Heart left ventricle (tissue), 16 donors: ENCODE measurements around the gene IFT43. TPM values are rescaled to one million over a fixed set of nuclear protein-coding genes. Genes with fewer than 3 reads are reported as not detected.

ENCODE experiments used
- ATAC-seq, 4 donors: fragments of 200-7000 bp; cut with Tn5 transposase; one replicate each; pipeline ENCODE4 v1.9.1; 2020 to 2022; ENCODE audit warnings: moderate library complexity in 4 of 4, mild to moderate bottlenecking in 3 of 4, moderate number of reproducible peaks in 1 of 4
- DNase-seq, 5 donors: peaks; one replicate each; pipeline ENCODE4 v3.0.0-alpha.2; 2020
- H3K27ac ChIP-seq, 12 donors: fragments of 200-600 bp; sonication (generic) in 4 of 12; one replicate each; pipeline versions ENCODE4 v1.5.0 to v1.8.0; 2016 to 2022; ENCODE audit warnings: mild to moderate bottlenecking in 2 of 12
- H3K27me3 ChIP-seq, 9 donors: fragments of 200-600 bp; sonication (generic) in 2 of 9; one replicate each; pipeline versions ENCODE4 v1.5.1 to v1.8.0; 2016 to 2022; ENCODE audit warnings: mild to moderate bottlenecking in 3 of 9
- H3K36me3 ChIP-seq, 9 donors: fragments of 200-600 bp; sonication (generic) in 2 of 9; one replicate each; pipeline versions ENCODE4 v1.5.0 to v1.8.0; 2018 to 2022; ENCODE audit warnings: mild to moderate bottlenecking in 2 of 9
- H3K4me1 ChIP-seq, 12 donors: fragments of 200-600 bp; sonication (generic) in 4 of 12; one replicate each; pipeline versions ENCODE4 v1.5.0 to v1.8.0; 2016 to 2022; ENCODE audit warnings: mild to moderate bottlenecking in 3 of 12
- H3K4me3 ChIP-seq, 12 donors: fragments of 200-600 bp; sonication (generic) in 4 of 12; one replicate each; pipeline versions ENCODE4 v1.5.0 to v1.8.0; 2017 to 2022; ENCODE audit warnings: mild to moderate bottlenecking in 9 of 12, moderate library complexity in 4 of 12
- H3K9me3 ChIP-seq, 12 donors: fragments of 200-600 bp; sonication (generic) in 4 of 12; one replicate each; pipeline versions ENCODE4 v1.5.0 to v1.8.0; 2016 to 2022; ENCODE audit warnings: mild to moderate bottlenecking in 1 of 12
- POLR2A ChIP-seq, 2 donors: fragments of 450-650 bp; IDR thresholded peaks; one replicate each; pipeline ENCODE4 v1.6.1; 2017; ENCODE audit warnings: antibody characterized with exemption in 2 of 2, mild to moderate bottlenecking in 2 of 2, moderate library complexity in 2 of 2
- WGBS, 4 donors: extraction: QIAGEN DNeasy Blood & Tissue Kit in 2 of 4; methylation state at CpG; one replicate each; pipeline versions ENCODE4 v1.1.5 to v1.1.7; 2013 to 2018; 5-methylcytosine and 5-hydroxymethylcytosine counted together
- intact Hi-C, 10 donors: fragments of 100-400 bp; cut with DNase I; formaldehyde crosslinking; loops; one replicate each; pipeline versions ENCODE4 v1.11.1 to v1.14.2; 2022
- polyA plus RNA-seq, 2 donors: library from polyadenylated mRNA; stranded (reverse); fragments of 200-250 nt; gene quantifications; one replicate each; pipeline ENCODE4 v1.2.3, GENCODE V29; 2013
- total RNA-seq, 9 donors: library from RNA; depleted of rRNA in 2 of 9; stranded (reverse); fragments of >200 nt in 2 of 9; fragmentation: NEBNext Ultra II Directional in 3 of 9; extraction: Animal tissue kit (Norgen Biotek cat#: 25700) in 3 of 9; gene quantifications; one replicate each; pipeline versions ENCODE4 v1.1.0 to v1.2.4, GENCODE V29; 2016 to 2023
- TF ChIP-seq, protein P1 (sequence below), 12 donors: fragments of 200-600 bp; sonication (generic) in 4 of 12; IDR thresholded peaks; one replicate each; pipeline versions ENCODE4 v1.5.0 to v1.8.0; 2018 to 2022; ENCODE audit warnings: antibody characterized with exemption in 12 of 12, mild to moderate bottlenecking in 5 of 12
- donor health status: ischemic (EF 13 %, LVEDD 7.1; RV severe dilation, severe dysfunction).
- donor health status: healthy with polysubstance abuse.
- donor health status: DM: no; HTN: yes; CAD: no.
- donor health status: DM: no; HTN: no; CAD: no.
- donor health status: ischemic (EF 25% LVEDD 6.9; RV normal size, moderate dysfunction).
- donor health status: ischemic (EF 25% LVEDD 5.7; RV mildly dilated, moderate dysfunction).
- donor health status: healthy.
- donor health status: DM: yes; HTN: yes; CAD: no.
- donor health status: ischemic (EF 35%, LVEDD 5.7; RV mildly dilated, moderate dysfunction).
- donor health status: nonischemic (EF 11% LVEDD 7.7; RV severe dilation, severe dysfunction).
- donor health status: DM: yes; HTN: yes; CAD: no.
- donor health status: PGD.
- donor health status: ischemic (EF 29% LVEDD 5.4; RV normal size, mild dysfunction).
- donor health status: nonischemic (EF 23%, LVEDD 6.1; RV moderate dilation, normal function).

Gene IFT43
- total and polyA plus RNA-seq, 11 donors, result 22.8 to 54.7 (median 30.8) TPM

DNA sequence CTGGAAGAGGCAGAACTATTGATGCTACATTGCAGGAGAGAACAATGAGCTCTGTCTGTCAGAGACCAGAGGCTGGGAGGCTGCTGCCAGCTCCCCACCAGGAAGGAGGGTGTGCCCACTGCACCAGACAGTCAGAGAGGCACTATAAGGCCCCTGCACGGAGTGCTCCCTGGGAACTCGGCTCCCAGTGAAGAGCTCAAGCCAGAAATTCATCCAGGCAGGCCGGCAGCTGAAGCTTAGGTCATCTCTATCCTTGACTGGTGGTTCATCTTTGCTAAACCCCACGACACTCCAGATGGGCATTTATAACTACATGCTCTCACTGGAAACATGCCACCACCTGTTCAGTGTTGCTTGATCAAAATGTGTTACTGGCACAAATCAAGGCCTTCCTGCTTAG lies 101.1 kb downstream of the IFT43 start:
- no peak for TF ChIP-seq POLR2A (IDR thresholded peaks at IDR 0.05)
- TF ChIP-seq, protein P1, sequence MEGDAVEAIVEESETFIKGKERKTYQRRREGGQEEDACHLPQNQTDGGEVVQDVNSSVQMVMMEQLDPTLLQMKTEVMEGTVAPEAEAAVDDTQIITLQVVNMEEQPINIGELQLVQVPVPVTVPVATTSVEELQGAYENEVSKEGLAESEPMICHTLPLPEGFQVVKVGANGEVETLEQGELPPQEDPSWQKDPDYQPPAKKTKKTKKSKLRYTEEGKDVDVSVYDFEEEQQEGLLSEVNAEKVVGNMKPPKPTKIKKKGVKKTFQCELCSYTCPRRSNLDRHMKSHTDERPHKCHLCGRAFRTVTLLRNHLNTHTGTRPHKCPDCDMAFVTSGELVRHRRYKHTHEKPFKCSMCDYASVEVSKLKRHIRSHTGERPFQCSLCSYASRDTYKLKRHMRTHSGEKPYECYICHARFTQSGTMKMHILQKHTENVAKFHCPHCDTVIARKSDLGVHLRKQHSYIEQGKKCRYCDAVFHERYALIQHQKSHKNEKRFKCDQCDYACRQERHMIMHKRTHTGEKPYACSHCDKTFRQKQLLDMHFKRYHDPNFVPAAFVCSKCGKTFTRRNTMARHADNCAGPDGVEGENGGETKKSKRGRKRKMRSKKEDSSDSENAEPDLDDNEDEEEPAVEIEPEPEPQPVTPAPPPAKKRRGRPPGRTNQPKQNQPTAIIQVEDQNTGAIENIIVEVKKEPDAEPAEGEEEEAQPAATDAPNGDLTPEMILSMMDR (IDR thresholded peaks at IDR 0.05), result no peak
- H3K36me3 ChIP-seq, result peaks cover 0 to 24% (median 19%) of the 10 kb centered on the region in 9 donors
- no peak for DNase-seq
- intact Hi-C loops, result no loop called here
- no peak overlapping the region for H3K27ac ChIP-seq
- no peaks in the 10 kb centered on the region for H3K9me3 ChIP-seq
- WGBS, 4 donors, result 75 to 84% (median 79%) methylated on average over 4 of the region's 4 CpGs
- no peaks in the 10 kb centered on the region for H3K27me3 ChIP-seq
- peaks cover 0 to 25% (median 2%) of the 10 kb centered on the region in 12 donors for H3K4me1 ChIP-seq
- no peak for ATAC-seq
- no peak overlapping the region for H3K4me3 ChIP-seq

DNA sequence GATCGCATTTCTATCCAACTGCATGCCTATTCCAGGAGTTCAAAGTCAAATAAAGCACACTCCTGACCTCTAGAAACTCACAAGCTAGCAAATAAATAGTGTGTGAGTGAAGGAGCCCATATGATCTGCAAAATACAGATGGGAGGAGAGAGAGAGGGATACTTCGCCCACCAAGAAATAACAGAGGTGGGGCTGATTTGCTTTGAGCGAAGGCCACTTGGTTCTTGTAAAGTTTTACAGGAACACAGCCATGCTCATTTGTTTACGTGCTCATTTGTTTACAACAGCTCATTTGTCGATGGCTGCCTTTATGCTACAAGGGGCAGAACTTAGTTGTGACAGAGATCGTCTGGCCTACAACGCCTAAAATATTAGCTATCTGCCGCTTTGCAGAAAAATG lies 102.8 kb downstream of the IFT43 start:
- peaks cover 0 to 12% (median 8%) of the 10 kb centered on the region in 9 donors for H3K36me3 ChIP-seq
- DNase-seq (no peak), ATAC-seq (no peak)
- intact Hi-C loops, result no loop called here
- H3K27ac ChIP-seq, result peak overlapping the region in 5 of 12 donors; percentile 10 to 54 (median 29)
- H3K4me1 ChIP-seq, result peaks cover 0 to 25% (median 2%) of the 10 kb centered on the region in 12 donors
- H3K27me3 ChIP-seq, result no peaks in the 10 kb centered on the region
- no peak for TF ChIP-seq POLR2A (IDR thresholded peaks at IDR 0.05)
- TF ChIP-seq, protein P1 (IDR thresholded peaks at IDR 0.05), result no peak
- no peaks in the 10 kb centered on the region for H3K9me3 ChIP-seq
- H3K4me3 ChIP-seq, result no peak overlapping the region
- 81 to 84% (median 82%) methylated on average over 8 of the region's 8 CpGs for WGBS, 4 donors

DNA sequence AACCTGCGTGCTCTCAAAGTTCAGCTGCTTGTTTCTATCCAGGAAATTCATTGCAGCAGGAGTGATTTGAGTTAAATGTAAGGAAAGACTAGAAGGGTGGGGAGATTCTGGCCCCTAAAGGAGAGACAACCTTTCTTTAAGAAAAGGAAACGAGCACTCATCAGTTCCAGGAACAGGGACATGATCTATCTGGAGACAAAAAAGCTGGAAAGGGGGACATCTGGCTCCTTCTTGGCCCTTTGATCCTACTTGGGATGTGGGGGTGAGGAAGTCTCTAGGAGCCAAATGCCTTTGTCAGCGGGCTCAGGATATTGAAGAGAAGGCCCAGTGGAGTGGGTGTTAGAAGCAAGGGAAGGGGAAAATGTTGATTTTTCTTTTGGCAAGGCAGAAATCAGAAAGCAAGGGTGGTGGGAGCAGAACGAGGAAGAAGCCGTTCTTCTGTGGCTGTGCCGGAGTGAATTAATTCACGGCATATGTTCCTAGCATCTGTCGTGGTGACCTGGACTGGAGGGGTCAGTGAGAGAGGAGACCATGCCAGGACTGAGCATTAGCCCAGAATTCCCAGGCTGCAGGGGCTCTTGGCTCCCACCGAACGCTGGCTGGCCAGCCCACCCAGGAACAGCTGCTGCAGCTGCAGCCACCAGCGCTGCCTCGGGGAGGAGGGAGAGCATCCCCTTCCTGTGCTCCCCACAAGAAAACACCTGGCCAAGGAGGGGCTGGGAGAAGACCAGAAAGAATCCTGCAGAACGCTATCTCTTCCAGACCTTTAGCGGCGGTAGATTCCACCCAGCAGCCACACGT lies 103.4 kb downstream of the IFT43 start:
- TF ChIP-seq POLR2A (IDR thresholded peaks at IDR 0.05), result no peak
- TF ChIP-seq, protein P1 (IDR thresholded peaks at IDR 0.05), result no peak
- H3K27me3 ChIP-seq, result no peaks in the 10 kb centered on the region
- H3K9me3 ChIP-seq, result no peaks in the 10 kb centered on the region
- H3K27ac ChIP-seq, result peak overlapping the region in 5 of 12 donors; percentile 23 to 54 (median 29)
- WGBS, 4 donors, result 41 to 64% (median 55%) methylated on average over 14 to 16 of the region's 16 CpGs
- ATAC-seq (peak in 1 of 4 donors; percentile 56), DNase-seq (peak in 3 of 5 donors; percentile 47 to 59 (median 54))
- intact Hi-C loops, result no loop called here
- H3K4me3 ChIP-seq, result no peak overlapping the region
- peaks cover 0 to 6% (median 2%) of the 10 kb centered on the region in 9 donors for H3K36me3 ChIP-seq
- H3K4me1 ChIP-seq, result peaks cover 0 to 25% (median 2%) of the 10 kb centered on the region in 12 donors

DNA sequence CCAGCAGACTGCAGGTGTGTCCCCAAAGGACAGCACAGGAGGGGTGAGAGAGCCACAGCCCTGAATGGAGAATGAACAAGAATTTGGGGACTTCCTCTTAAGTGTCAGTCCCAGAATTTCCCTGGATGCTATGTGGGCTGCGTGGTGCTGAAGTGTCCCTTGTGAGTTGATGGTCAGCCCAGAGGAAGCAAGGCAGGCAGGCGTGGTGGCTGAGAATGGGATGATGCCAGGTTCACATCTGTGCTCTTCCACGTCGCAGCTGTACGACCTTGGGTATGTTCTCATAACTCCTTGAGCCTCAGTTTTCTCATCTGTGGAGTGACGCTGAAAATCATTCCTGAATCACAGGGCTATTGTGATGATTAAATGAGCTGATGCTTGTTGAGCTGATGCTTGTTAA lies 104.0 kb downstream of the IFT43 start:
- 35 to 63% (median 45%) methylated on average over 6 of the region's 6 CpGs for WGBS, 4 donors
- H3K36me3 ChIP-seq, result peaks cover 0 to 3% (median 0%) of the 10 kb centered on the region in 9 donors
- TF ChIP-seq, protein P1 (IDR thresholded peaks at IDR 0.05), result no peak
- no peak for TF ChIP-seq POLR2A (IDR thresholded peaks at IDR 0.05)
- no peaks in the 10 kb centered on the region for H3K9me3 ChIP-seq
- peak in 3 of 5 donors; percentile 17 to 54 (median 40) for DNase-seq
- H3K27me3 ChIP-seq, result no peaks in the 10 kb centered on the region
- no peak overlapping the region for H3K4me3 ChIP-seq
- intact Hi-C loops, result no loop called here
- H3K4me1 ChIP-seq, result peaks cover 0 to 25% (median 2%) of the 10 kb centered on the region in 12 donors
- ATAC-seq, result peak in 3 of 4 donors; percentile 21 to 69 (median 45)
- peak overlapping the region in 4 of 12 donors; percentile 23 to 67 (median 52) for H3K27ac ChIP-seq
